22Rv1 (cell line): ENCODE measurements around the gene AOPEP.

ENCODE experiments used
- H3K27ac ChIP-seq: fragments of 450-650 bp; 2 replicates; pipeline ENCODE4 v1.5.1; 2017
- ZFX ChIP-seq: fragments of 450-650 bp; IDR thresholded peaks from 2 replicates; pipeline ENCODE4 v1.6.1; 2017; ENCODE audit warnings: antibody characterized with exemption, borderline replicate concordance
- TF ChIP-seq, protein P1 (sequence below): fragments of 450-650 bp; IDR thresholded peaks from 2 replicates; pipeline ENCODE4 v1.5.1; 2017; ENCODE audit warnings: mild to moderate bottlenecking

The AOPEP gene

DNA sequence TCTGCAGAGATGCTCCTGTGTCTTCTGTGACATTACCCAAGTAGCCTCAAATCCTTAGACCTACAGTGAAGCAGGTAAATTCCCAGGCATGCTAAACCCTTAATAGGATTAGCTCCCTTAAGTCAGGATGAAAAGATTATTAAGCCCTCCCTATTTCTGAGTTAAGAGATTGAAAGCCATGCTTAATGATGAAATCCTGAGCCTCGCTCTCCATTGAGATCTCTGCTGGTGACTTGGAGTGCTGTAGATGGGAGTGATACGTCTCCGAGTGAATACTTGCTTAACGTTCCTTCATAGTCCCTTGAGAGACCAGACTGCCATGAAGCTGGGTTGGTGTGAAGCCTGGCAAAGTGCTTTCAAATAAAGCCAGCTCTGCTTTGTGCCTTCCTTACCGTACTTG is 34.2 kb downstream of the AOPEP start:
- H3K27ac ChIP-seq = no peak overlapping the region
- TF ChIP-seq ZFX = no peak

- H3K27ac ChIP-seq = no peak overlapping the region
- TF ChIP-seq, protein P1, sequence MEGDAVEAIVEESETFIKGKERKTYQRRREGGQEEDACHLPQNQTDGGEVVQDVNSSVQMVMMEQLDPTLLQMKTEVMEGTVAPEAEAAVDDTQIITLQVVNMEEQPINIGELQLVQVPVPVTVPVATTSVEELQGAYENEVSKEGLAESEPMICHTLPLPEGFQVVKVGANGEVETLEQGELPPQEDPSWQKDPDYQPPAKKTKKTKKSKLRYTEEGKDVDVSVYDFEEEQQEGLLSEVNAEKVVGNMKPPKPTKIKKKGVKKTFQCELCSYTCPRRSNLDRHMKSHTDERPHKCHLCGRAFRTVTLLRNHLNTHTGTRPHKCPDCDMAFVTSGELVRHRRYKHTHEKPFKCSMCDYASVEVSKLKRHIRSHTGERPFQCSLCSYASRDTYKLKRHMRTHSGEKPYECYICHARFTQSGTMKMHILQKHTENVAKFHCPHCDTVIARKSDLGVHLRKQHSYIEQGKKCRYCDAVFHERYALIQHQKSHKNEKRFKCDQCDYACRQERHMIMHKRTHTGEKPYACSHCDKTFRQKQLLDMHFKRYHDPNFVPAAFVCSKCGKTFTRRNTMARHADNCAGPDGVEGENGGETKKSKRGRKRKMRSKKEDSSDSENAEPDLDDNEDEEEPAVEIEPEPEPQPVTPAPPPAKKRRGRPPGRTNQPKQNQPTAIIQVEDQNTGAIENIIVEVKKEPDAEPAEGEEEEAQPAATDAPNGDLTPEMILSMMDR = no peak
Measured at GRCh38 chr9:94761481-94761880, 35.0 kb downstream of the AOPEP start.

DNA sequence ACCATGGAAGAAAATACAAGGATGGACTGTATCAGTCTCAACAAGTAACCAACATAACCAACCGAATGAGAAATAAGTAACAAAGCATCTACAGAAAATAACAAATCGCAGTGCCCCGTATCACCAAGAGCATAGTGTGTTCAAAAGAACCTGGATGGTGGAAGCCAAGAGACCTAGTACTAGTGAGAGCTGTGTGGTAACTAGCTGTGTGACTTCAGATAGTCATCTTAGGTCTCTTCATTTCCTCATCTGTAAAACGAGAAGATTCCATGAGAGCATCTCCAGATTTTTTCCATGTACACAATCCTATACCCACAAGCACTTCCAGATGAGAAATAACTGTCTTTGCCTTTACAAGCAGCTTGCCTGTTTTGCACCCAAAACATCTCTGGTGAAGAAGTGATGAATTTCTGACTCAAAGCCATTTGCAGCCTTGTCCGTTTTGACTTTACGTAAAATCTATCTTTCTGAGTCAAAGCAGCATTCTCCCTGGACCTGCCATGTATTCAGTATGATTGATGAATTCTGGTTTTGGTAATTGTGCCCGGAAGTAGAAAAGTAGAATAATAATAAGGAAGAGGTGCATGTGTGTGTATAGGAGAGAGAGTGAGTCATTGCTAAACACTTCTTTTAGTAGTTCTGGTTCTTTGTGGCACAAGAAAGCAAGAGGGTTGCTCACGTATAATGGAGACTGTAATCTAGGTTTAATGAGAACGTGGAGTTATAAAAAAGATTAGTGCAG is 41.0 kb downstream of the AOPEP start:
- no peak overlapping the region for H3K27ac ChIP-seq
- TF ChIP-seq, protein P1 = no peak
- TF ChIP-seq ZFX = no peak

DNA sequence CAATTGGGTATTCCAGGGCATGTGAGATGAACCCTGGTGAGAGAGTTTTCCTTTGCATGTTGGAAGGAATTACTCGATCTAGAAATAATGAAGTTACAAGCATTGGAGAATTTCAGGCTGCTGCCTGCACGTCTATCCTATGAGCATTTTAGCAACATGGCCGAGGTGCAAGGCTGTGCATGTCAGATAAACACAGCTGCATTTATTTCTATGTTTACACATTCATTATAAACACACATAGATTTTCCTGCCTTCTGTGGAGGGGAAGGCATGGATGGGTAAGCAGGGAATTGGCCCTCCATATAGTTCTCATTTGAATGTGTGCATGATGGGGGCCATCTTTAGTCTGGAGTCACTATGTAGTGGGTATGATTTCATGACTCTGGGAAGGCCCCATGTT is 42.3 kb downstream of the AOPEP start:
- no peak overlapping the region for H3K27ac ChIP-seq
- TF ChIP-seq, protein P1 = no peak
- no peak for TF ChIP-seq ZFX

DNA sequence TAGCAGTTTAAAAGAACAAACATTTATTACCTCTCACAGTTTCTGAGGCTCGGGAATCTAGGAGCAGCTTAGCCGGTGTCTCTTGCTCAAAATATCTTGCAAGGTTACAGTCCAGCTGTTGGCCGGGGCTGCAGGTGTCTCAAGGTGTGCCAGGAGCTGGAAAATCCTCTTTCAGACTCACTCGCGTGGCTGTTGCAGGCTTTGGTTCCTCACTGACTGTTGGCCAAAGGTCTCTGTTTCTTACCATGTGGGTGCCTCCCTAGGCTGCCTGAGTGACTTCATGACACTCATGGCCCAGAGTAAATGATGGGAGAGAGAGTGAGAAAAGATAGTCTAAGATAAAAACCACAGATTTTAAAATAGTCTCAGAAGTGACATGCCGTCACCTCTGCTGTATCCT is 43.8 kb downstream of the AOPEP start:
- no peak overlapping the region for H3K27ac ChIP-seq
- TF ChIP-seq, protein P1 = no peak
- TF ChIP-seq ZFX = no peak

- H3K27ac ChIP-seq = no peak overlapping the region
- no peak for TF ChIP-seq ZFX
- TF ChIP-seq, protein P1 = no peak
Measured at GRCh38 chr9:94771096-94771495, 44.6 kb downstream of the AOPEP start.

DNA sequence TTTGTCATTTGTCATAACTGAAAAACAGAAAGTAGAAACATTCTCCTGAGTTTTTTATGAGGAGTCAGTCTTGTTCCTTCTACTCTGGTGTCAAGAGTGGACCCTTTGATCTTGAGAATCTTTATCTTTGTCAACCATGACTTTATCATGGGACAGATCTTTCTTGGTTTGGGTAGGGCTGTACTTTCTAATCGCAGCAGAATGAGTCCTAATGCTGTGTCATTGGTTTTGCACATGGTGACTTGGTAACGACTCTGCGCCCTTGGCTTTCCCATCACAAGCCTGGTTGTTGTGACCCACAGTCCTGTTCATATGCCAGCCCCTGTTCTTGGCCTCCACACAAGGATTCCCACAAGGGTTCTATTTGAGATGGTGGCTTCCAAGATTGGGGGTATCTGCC is 45.6 kb downstream of the AOPEP start:
- TF ChIP-seq ZFX = no peak
- TF ChIP-seq, protein P1 = no peak

More for the DNA sequence above, 45.6 kb downstream of the AOPEP start:
- no peak overlapping the region for H3K27ac ChIP-seq
